Effector memory CD4-positive, alpha-beta T cell (primary cell): ENCODE results near the gene THADA.

Source experiments
- DNase-seq, 3 donors: peaks; one replicate each; pipeline ENCODE4 v3.0.0-alpha.2; 2020
- H3K27ac ChIP-seq: 2 replicates; pipeline ENCODE4 v1.7.0; 2013; ENCODE audit warnings: mild to moderate bottlenecking, low read length, moderate library complexity; ENCODE audit not compliant: insufficient read depth, poor library complexity, severe bottlenecking
- H3K27me3 ChIP-seq: replicated peaks from 2 replicates; pipeline ENCODE4 v1.7.0; 2013; ENCODE audit warnings: mild to moderate bottlenecking, low read length; ENCODE audit not compliant: insufficient read depth, control insufficient read depth, poor library complexity, severe bottlenecking
- H3K36me3 ChIP-seq: 2 replicates; pipeline ENCODE4 v1.7.0; 2013; ENCODE audit warnings: mild to moderate bottlenecking, low read length, moderate library complexity; ENCODE audit not compliant: control insufficient read depth, insufficient read depth
- H3K4me1 ChIP-seq: 2 replicates; pipeline ENCODE4 v1.7.0; 2013; ENCODE audit warnings: low read length, mild to moderate bottlenecking; ENCODE audit not compliant: control insufficient read depth, insufficient read depth, poor library complexity, severe bottlenecking
- H3K4me3 ChIP-seq: 2 replicates; pipeline ENCODE4 v1.7.0; 2013; ENCODE audit warnings: low read length, low read depth, mild to moderate bottlenecking; ENCODE audit not compliant: insufficient read depth, poor library complexity, severe bottlenecking
- H3K9me3 ChIP-seq: 2 replicates; pipeline ENCODE4 v1.7.0; 2013; ENCODE audit warnings: mild to moderate bottlenecking, low read length, moderate library complexity; ENCODE audit not compliant: control insufficient read depth

THADA gene

DNA sequence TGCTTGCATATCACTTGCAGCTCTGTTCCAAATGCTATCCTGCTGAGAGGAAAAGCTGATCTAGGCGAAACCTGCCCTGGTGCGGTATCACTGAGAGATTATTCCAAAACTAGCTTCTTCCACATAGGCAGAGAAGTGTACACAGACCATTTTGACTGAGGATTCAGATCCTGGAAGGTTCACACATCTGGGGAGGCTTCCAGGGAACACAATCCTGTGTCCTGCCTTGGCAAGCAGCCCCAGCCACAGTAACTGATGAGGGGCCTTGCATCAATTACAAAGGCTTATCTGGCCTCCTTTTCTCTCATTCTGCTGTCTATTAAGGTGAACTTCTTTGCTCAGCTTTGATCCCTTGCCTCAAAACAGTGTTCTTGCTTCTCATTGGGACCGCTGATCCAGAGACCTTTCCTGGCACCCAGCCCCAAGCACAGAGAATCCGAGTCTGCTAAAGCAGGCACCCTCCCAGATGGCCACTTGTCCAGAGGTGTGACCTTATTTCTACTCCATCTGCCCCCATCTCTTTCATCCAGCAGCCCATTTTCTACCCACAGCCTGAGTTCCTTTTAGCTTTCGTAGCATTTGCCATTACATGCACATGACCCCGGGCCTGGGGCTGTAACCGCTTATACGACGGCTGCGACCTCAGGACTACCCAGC lies 317.1 kb downstream of the THADA start:
- Histone ChIP-seq H3K27me3 (no peaks in the 10 kb centered on the region), H3K9me3 (no peaks in the 10 kb centered on the region), H3K36me3 (peaks cover 24% of the 10 kb centered on the region), H3K27ac (no peak overlapping the region), H3K4me1 (no peaks in the 10 kb centered on the region), H3K4me3 (no peak overlapping the region)
- no peak for DNase-seq

DNA sequence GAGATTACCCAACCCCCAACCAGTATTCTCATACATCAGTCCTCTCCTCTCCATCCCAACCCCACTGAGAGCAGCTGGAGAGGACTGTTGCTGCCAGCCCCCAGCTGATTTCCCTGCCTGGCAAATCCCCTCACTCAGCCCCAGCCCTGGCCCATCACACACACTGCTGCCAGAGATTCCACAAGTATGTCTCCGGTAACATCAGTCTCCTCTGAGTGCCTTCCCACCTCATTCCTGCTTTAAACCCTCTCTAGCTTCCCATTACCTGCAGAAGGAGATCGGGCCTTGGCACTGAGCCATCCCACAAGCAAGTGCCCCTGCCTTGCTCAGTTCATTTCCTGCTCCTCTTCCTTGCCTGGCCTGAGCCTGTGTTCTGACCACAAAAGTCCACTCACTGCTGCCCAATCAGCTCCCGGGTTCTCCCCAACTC lies 318.9 kb downstream of the THADA start:
- no peaks in the 10 kb centered on the region for H3K4me1 ChIP-seq
- H3K27me3 ChIP-seq: no peaks in the 10 kb centered on the region
- peaks cover 24% of the 10 kb centered on the region for H3K36me3 ChIP-seq
- H3K27ac ChIP-seq: no peak overlapping the region
- no peaks in the 10 kb centered on the region for H3K9me3 ChIP-seq
- H3K4me3 ChIP-seq: no peak overlapping the region
- DNase-seq: no peak

DNA sequence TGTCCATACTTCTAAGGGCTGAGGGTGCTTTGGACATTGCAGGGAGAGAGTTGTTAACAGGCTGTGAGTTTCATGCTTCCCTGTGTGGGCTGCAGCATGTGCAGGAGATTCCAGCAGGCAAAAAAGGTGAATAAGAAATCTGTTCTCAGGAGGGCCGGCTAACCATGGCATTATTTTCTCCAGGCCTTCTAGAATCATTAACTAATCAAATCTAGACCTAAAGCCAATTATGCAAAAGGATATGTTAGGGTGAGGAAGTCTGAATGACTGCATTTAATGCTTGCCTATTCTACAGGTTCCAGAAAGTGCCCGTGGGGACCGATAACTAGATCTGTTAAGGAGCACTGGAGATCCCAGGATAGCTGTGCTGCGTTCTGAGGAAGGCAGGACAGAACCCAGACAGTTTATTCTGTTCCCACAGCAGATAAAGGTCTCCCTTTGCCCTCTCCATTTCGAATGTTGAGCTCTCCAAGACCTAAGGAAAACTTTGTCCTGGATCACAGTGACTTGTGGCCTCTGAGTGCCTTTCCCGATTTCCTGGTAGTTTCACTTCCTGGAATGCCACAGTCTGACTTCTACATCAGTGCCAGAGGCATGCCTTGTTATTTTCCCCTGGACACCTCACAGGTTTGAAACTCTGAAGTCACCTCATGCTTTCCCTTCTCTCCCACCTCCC lies 319.4 kb downstream of the THADA start:
- Histone ChIP-seq H3K27ac (no peak overlapping the region), H3K4me3 (no peak overlapping the region), H3K9me3 (no peaks in the 10 kb centered on the region), H3K27me3 (no peaks in the 10 kb centered on the region), H3K36me3 (peaks cover 24% of the 10 kb centered on the region), H3K4me1 (no peaks in the 10 kb centered on the region)
- no peak for DNase-seq

DNA sequence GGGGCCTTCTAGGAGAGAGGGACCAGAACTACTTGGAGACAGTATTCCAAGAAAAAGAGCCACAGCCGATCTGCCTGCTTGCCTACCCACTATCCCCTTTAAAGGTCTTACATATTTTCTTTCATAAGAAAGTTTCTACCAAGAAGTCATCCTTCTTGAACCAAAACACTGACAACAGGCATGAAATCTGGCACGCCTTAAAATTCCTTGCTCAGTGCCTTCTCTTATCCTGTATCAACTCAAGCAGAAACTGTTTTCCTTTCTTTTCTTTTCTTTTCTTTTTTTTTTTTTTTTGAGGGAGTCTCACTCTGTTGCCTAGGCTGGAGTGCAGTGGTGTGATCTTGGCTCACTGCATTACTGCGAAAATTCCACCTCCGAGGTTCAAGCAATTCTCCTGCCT lies 321.1 kb downstream of the THADA start:
- no peak overlapping the region for H3K4me3 ChIP-seq
- no peaks in the 10 kb centered on the region for H3K27me3 ChIP-seq
- H3K9me3 ChIP-seq: no peaks in the 10 kb centered on the region
- no peak for DNase-seq
- no peaks in the 10 kb centered on the region for H3K4me1 ChIP-seq
- H3K36me3 ChIP-seq: peaks cover 26% of the 10 kb centered on the region
- no peak overlapping the region for H3K27ac ChIP-seq

DNA sequence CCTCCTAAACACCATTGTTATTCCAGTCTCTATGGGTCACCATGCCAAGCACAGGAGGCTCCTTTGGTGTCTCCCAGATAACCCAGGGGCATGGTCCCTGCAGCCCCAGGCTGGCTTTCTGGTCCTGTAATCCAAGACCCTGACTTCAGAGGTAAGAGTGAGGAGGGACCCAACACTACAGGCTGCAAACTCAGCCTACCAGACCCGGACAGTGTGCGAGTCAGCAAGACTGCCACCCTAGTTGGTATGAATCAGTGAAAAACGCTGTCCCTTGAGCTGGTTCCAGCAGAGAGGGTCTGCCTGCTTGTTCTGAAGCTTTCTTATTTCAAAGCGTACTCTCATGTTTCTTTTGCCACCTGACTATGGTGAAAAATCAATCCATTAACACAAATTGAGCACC lies 321.8 kb downstream of the THADA start:
- no peaks in the 10 kb centered on the region for H3K27me3 ChIP-seq

DNA sequence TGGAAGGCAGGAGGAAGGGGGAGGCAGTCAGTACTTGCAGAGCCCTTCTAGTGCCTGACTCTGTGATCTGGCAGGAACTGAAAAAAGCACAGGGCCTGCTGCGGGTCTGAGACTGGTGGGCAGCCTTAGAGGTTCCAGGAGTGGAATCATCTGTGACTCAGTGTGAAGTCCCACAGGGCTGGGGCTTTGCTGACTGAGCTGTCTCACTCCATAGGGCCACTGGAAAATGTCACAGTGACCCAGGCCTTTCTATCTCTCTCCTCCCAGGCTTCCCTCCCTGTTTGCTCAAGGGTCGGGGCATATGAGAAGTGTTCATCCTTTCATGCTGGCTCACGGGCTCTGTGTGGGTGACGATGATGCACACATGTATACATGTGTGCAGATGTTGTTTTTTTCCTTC lies 322.3 kb downstream of the THADA start:
- Histone ChIP-seq H3K36me3 (peaks cover 28% of the 10 kb centered on the region), H3K4me3 (no peak overlapping the region), H3K27ac (no peak overlapping the region), H3K27me3 (no peaks in the 10 kb centered on the region), H3K9me3 (no peaks in the 10 kb centered on the region), H3K4me1 (no peaks in the 10 kb centered on the region)
- no peak for DNase-seq

More for the DNA sequence above, 321.8 kb downstream of the THADA start:
- H3K27ac ChIP-seq: no peak overlapping the region
- peaks cover 30% of the 10 kb centered on the region for H3K36me3 ChIP-seq
- DNase-seq: no peak
- no peaks in the 10 kb centered on the region for H3K9me3 ChIP-seq
- H3K4me3 ChIP-seq: no peak overlapping the region
- no peaks in the 10 kb centered on the region for H3K4me1 ChIP-seq

DNA sequence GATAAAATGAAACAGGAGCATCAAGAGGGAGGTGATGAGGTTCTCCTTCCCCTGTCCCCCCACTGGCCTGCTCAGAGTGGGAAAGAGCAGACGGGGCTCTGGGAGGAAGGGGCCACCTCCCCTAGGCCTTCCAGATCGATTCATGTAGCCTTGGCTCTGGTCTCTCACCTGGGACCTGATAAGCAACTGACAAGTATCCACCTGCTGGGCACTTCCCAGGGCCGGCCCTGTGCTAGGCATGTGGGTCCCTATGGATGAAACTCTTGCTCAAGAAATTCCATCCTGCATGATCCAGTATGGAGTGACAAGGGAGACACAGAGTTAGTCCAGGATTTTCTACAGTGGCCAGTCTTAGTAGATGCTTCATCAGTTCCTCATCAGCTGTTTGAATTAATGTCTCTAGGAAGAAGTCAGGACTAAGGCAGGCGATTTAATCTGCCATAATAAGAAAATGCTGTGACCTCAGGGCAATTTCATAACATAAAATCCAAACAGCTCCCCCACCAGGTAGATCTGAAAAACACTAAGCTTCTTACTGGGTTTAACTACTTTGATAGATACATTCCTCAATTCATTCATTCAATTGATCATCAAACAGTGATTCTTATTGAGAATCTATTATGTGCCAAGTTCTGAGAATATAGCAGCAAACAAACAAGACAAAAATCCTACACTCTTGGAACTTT lies 324.8 kb downstream of the THADA start:
- Histone ChIP-seq H3K27ac (no peak overlapping the region), H3K36me3 (peaks cover 32% of the 10 kb centered on the region), H3K4me3 (no peak overlapping the region), H3K27me3 (no peaks in the 10 kb centered on the region), H3K4me1 (no peaks in the 10 kb centered on the region), H3K9me3 (no peaks in the 10 kb centered on the region)
- no peak for DNase-seq

DNA sequence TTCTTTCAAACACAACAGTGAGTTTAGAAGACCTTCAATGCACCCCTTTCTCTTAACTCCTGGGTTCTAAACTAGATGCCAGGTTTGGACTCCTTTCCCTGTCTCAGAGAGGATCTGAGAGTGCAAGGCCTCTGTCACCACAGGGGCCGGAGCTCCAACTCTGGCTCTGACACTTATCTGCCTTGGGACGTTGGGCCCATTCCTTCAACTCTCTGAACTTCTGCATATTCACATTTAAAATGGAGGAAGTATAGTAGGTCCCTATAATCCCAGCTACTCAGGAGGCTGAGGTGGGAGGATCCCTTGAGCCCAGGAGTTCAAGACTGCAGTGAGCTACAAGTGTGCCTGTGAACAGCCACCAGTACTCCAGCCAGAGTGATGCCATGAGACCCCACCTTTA lies 325.4 kb downstream of the THADA start:
- no peak overlapping the region for H3K27ac ChIP-seq
- no peaks in the 10 kb centered on the region for H3K27me3 ChIP-seq
- peaks cover 29% of the 10 kb centered on the region for H3K36me3 ChIP-seq
- DNase-seq: no peak
- H3K4me1 ChIP-seq: no peaks in the 10 kb centered on the region
- no peaks in the 10 kb centered on the region for H3K9me3 ChIP-seq
- no peak overlapping the region for H3K4me3 ChIP-seq

DNA sequence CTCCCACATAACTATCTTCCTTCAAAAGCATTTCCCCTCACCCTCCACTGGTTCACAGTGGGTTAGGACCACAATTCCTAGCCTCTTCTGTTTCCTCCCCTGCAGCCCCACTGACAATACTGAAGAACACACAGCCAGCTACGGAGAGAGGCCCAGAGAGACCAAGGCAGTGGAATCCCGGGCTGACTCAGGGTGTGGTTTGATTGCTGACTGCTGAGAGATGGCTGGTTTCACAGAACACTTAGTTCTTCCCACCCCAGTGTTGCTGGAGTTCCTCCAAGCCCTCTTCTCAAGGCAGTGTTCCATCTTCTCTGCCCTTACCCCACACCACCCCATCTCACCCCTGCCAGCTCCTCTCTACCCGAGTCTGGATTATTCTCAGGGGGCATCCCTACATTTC lies 326.1 kb downstream of the THADA start:
- H3K4me1 ChIP-seq: no peaks in the 10 kb centered on the region
- H3K4me3 ChIP-seq: no peak overlapping the region
- no peak overlapping the region for H3K27ac ChIP-seq
- DNase-seq: no peak
- no peaks in the 10 kb centered on the region for H3K27me3 ChIP-seq
- H3K9me3 ChIP-seq: no peaks in the 10 kb centered on the region
- H3K36me3 ChIP-seq: peaks cover 29% of the 10 kb centered on the region

DNA sequence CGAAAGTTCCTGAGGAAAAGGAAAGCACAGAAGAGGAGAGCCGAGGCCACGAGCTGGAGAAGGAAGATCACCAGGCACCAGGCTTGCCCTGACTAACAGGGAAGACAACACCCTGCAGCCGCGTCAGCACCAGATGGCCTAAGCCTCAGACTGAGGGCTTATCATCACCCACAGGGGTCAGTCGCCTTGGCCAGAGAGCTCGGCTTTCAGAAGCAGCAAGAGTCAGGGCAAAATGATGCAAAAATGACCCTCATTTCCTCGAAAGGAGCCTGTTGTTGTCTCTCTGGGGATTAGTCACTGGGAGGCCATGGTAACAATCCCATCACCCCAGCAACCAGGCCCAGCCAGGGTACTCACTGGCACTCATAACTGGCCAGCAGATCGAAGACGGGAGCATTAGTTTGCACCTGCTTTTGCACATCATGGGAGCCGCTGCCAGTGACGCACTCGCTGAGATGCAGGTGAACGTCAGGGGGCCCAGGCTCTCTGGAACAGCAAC lies 326.7 kb downstream of the THADA start:
- no peaks in the 10 kb centered on the region for H3K4me1 ChIP-seq
- H3K27ac ChIP-seq: no peak overlapping the region
- no peaks in the 10 kb centered on the region for H3K9me3 ChIP-seq
- peaks cover 27% of the 10 kb centered on the region for H3K36me3 ChIP-seq
- no peak overlapping the region for H3K4me3 ChIP-seq
- DNase-seq: no peak
- no peaks in the 10 kb centered on the region for H3K27me3 ChIP-seq
